Activated T-cell treated with anti-CD3 and anti-CD28 coated beads, Interleukin-2, amount 50 U/mL, for 72 hours (primary cell): ENCODE data around the gene AFF3. TPM values are rescaled to one million over a fixed set of nuclear protein-coding genes. Genes with fewer than 3 reads are reported as not detected.
"Not testable (repeated sequence)": the region's sequence is repeated elsewhere in the genome, so short reads cannot be mapped to it uniquely, and the experiment has no call there.

Source experiments
- ATAC-seq, 2 donors: fragments of 150-1000 bp; cut with Tn5 transposase; replicated peaks in 1 of 2; 2 replicates each; pipeline ENCODE4 v1.10.0; 2021; ENCODE audit warnings: moderate library complexity in 2 of 2, mild to moderate bottlenecking in 1 of 2
- DNase-seq, 2 donors: peaks; one replicate each; pipeline ENCODE4 v3.0.0; 2021 to 2022; ENCODE audit warnings: mixed read lengths in 1 of 2
- H3K27ac Mint-ChIP-seq: one replicate; pipeline ENCODE4 v1.8.0; 2022; ENCODE audit warnings: mild to moderate bottlenecking, moderate library complexity, mixed read lengths
- H3K27me3 Mint-ChIP-seq: one replicate; pipeline ENCODE4 v1.8.0; 2022; ENCODE audit warnings: low read depth, mixed read lengths
- H3K36me3 Mint-ChIP-seq, 2 donors: one replicate each; pipeline ENCODE4 v1.8.0; 2022; ENCODE audit warnings: mixed read lengths in 2 of 2, mild to moderate bottlenecking in 1 of 2; ENCODE audit not compliant: insufficient read depth in 2 of 2
- H3K4me1 Mint-ChIP-seq: one replicate; pipeline ENCODE4 v1.8.0; 2022; ENCODE audit warnings: low read depth, mixed read lengths
- H3K4me3 Mint-ChIP-seq, 2 donors: one replicate each; pipeline ENCODE4 v1.8.0; 2022; ENCODE audit warnings: mild to moderate bottlenecking in 2 of 2, mixed read lengths in 2 of 2, moderate library complexity in 2 of 2
- H3K9me3 Mint-ChIP-seq, 2 donors: one replicate each; pipeline ENCODE4 v1.8.0; 2022; ENCODE audit warnings: mixed read lengths in 2 of 2
- total RNA-seq, 2 donors: library from RNA; stranded (reverse); gene quantifications; one replicate each; pipeline ENCODE4 v1.2.3, GENCODE V29; 2022

The AFF3 gene
- total RNA-seq, 2 donors from 2014 or later, result 0.39 to 2.6 TPM

- Mint-ChIP-seq H3K27ac (no peak overlapping the region), H3K4me1 (no peaks in the 10 kb centered on the region), H3K9me3 (peaks cover 2% of the 10 kb centered on the region in 2 donors), H3K4me3 (no peak overlapping the region), H3K27me3 (no peaks in the 10 kb centered on the region), H3K36me3 (no peaks in the 10 kb centered on the region)
- DNase-seq, result no peak
- ATAC-seq, result no peak
Observed at GRCh38 chr2:99666256-99666655, 476.1 kb downstream of the AFF3 start.

- Mint-ChIP-seq H3K27me3 (no peaks in the 10 kb centered on the region), H3K4me1 (no peaks in the 10 kb centered on the region), H3K9me3 (peaks cover 2% of the 10 kb centered on the region in 2 donors), H3K4me3 (no peak overlapping the region), H3K27ac (no peak overlapping the region), H3K36me3 (no peaks in the 10 kb centered on the region)
- no peak for ATAC-seq
- DNase-seq, result no peak
Observed at GRCh38 chr2:99663641-99664040, 478.7 kb downstream of the AFF3 start.

- no peak overlapping the region for H3K4me3 Mint-ChIP-seq
- ATAC-seq (no peak), DNase-seq (no peak)
- no peaks in the 10 kb centered on the region for H3K27me3 Mint-ChIP-seq
- peaks cover 2% of the 10 kb centered on the region in 2 donors for H3K9me3 Mint-ChIP-seq
- H3K36me3 Mint-ChIP-seq, result no peaks in the 10 kb centered on the region
- no peak overlapping the region for H3K27ac Mint-ChIP-seq
- H3K4me1 Mint-ChIP-seq, result no peaks in the 10 kb centered on the region
Observed at GRCh38 chr2:99662761-99663341, 479.5 kb downstream of the AFF3 start.

GRCh38 chr2:99661761-99662160 lies 480.6 kb downstream of the AFF3 start:
- not testable (repeated sequence) for H3K9me3 Mint-ChIP-seq, H3K4me3 Mint-ChIP-seq, ATAC-seq, H3K4me1 Mint-ChIP-seq, H3K27me3 Mint-ChIP-seq, DNase-seq, H3K27ac Mint-ChIP-seq, H3K36me3 Mint-ChIP-seq

GRCh38 chr2:99660616-99661406 lies 481.6 kb downstream of the AFF3 start:
- no peaks in the 10 kb centered on the region for H3K36me3 Mint-ChIP-seq
- no peak for DNase-seq
- peaks cover 0 to 2% of the 10 kb centered on the region in 2 donors for H3K9me3 Mint-ChIP-seq
- H3K4me3 Mint-ChIP-seq, result no peak overlapping the region
- no peak overlapping the region for H3K27ac Mint-ChIP-seq
- no peaks in the 10 kb centered on the region for H3K27me3 Mint-ChIP-seq
- H3K4me1 Mint-ChIP-seq, result no peaks in the 10 kb centered on the region
- ATAC-seq, result no peak

- Mint-ChIP-seq H3K4me1 (no peaks in the 10 kb centered on the region), H3K9me3 (peaks cover 0 to 2% of the 10 kb centered on the region in 2 donors), H3K36me3 (no peaks in the 10 kb centered on the region), H3K27me3 (no peaks in the 10 kb centered on the region), H3K4me3 (no peak overlapping the region), H3K27ac (no peak overlapping the region)
- ATAC-seq (no peak), DNase-seq (no peak)
Observed at GRCh38 chr2:99659874-99660273, 482.5 kb downstream of the AFF3 start.

- Mint-ChIP-seq H3K4me3 (no peak overlapping the region), H3K36me3 (no peaks in the 10 kb centered on the region), H3K4me1 (no peaks in the 10 kb centered on the region), H3K27ac (no peak overlapping the region), H3K9me3 (no peaks in the 10 kb centered on the region), H3K27me3 (no peaks in the 10 kb centered on the region)
- DNase-seq, result no peak
- no peak for ATAC-seq
Observed at GRCh38 chr2:99657691-99658258, 484.6 kb downstream of the AFF3 start.

GRCh38 chr2:99656994-99657393 lies 485.4 kb downstream of the AFF3 start:
- ATAC-seq, result no peak

GRCh38 chr2:99653433-99653832 lies 489.0 kb downstream of the AFF3 start:
- H3K36me3 Mint-ChIP-seq, result peaks cover 0 to 1% of the 10 kb centered on the region in 2 donors
- no peak overlapping the region for H3K27ac Mint-ChIP-seq
- no peaks in the 10 kb centered on the region for H3K27me3 Mint-ChIP-seq
- H3K9me3 Mint-ChIP-seq, result no peaks in the 10 kb centered on the region
- no peak for ATAC-seq
- no peak for DNase-seq
- no peaks in the 10 kb centered on the region for H3K4me1 Mint-ChIP-seq
- no peak overlapping the region for H3K4me3 Mint-ChIP-seq

More at GRCh38 chr2:99656994-99657393, 485.4 kb downstream of the AFF3 start:
- Mint-ChIP-seq H3K36me3 (no peaks in the 10 kb centered on the region), H3K4me1 (no peaks in the 10 kb centered on the region), H3K27ac (no peak overlapping the region), H3K27me3 (no peaks in the 10 kb centered on the region), H3K4me3 (no peak overlapping the region), H3K9me3 (no peaks in the 10 kb centered on the region)
- DNase-seq, result no peak

GRCh38 chr2:99652862-99653261 lies 489.5 kb downstream of the AFF3 start:
- Mint-ChIP-seq H3K9me3 (no peaks in the 10 kb centered on the region), H3K4me3 (no peak overlapping the region), H3K4me1 (no peaks in the 10 kb centered on the region), H3K36me3 (peaks cover 0 to 1% of the 10 kb centered on the region in 2 donors), H3K27ac (no peak overlapping the region), H3K27me3 (no peaks in the 10 kb centered on the region)
- DNase-seq, result no peak
- no peak for ATAC-seq

- Mint-ChIP-seq H3K4me3 (no peak overlapping the region), H3K36me3 (peaks cover 0 to 1% of the 10 kb centered on the region in 2 donors), H3K4me1 (no peaks in the 10 kb centered on the region), H3K27me3 (no peaks in the 10 kb centered on the region), H3K27ac (no peak overlapping the region), H3K9me3 (no peaks in the 10 kb centered on the region)
- ATAC-seq (no peak), DNase-seq (no peak)
Observed at GRCh38 chr2:99651930-99652670, 490.3 kb downstream of the AFF3 start.

- Mint-ChIP-seq H3K27ac (no peak overlapping the region), H3K4me3 (no peak overlapping the region)
- ATAC-seq, result no peak
Observed at GRCh38 chr2:99648906-99649789, 493.2 kb downstream of the AFF3 start.

More at GRCh38 chr2:99648906-99649789, 493.2 kb downstream of the AFF3 start:
- DNase-seq, result no peak
- Mint-ChIP-seq H3K9me3 (no peaks in the 10 kb centered on the region), H3K4me1 (no peaks in the 10 kb centered on the region), H3K27me3 (no peaks in the 10 kb centered on the region), H3K36me3 (peaks cover 0 to 1% of the 10 kb centered on the region in 2 donors)
